SH-SY5Y (cell line): ENCODE measurements around the gene MORN3.

ENCODE experiments used
- GATA2 ChIP-seq: IDR thresholded peaks from 2 replicates; pipeline ENCODE4 v1.6.1; 2011; ENCODE audit warnings: mild to moderate bottlenecking, low read depth, low read length
- GATA3 ChIP-seq: IDR thresholded peaks from 2 replicates; pipeline ENCODE4 v1.6.1; 2011; ENCODE audit warnings: low read depth, mild to moderate bottlenecking, low read length, moderate library complexity

GRCh38 chr12:121632069-121632970 is 37.1 kb downstream of the MORN3 start:
- TF ChIP-seq GATA2 (no peak), GATA3 (no peak)
